ENCODE measurements around the gene CPTP.

The CPTP gene

GRCh38 chr1:1317420-1317819 is 7.2 kb upstream of the CPTP start:
- Mint-ChIP-seq H3K36me3 (ENCODE audit: low read depth) (peaks cover 84% of the 10 kb centered on the region), H3K27ac (peak overlapping the region; percentile 1)

GRCh38 chr1:1318131-1318652 is 6.4 kb upstream of the CPTP start:
- Mint-ChIP-seq H3K4me1 (ENCODE audit: low read depth) (peaks cover 23% of the 10 kb centered on the region), H3K36me3 (ENCODE audit: low read depth) (peaks cover 79% of the 10 kb centered on the region), H3K4me3 (no peak overlapping the region), H3K9me3 (no peaks in the 10 kb centered on the region), H3K27ac (peak overlapping the region; percentile 52), H3K27me3 (no peaks in the 10 kb centered on the region)
- DNase-seq = no peak

More at GRCh38 chr1:1317420-1317819, 7.2 kb upstream of the CPTP start:
- Mint-ChIP-seq H3K9me3 (no peaks in the 10 kb centered on the region), H3K4me1 (ENCODE audit: low read depth) (peaks cover 17% of the 10 kb centered on the region), H3K27me3 (no peaks in the 10 kb centered on the region), H3K4me3 (no peak overlapping the region)
- no peak for DNase-seq

DNA sequence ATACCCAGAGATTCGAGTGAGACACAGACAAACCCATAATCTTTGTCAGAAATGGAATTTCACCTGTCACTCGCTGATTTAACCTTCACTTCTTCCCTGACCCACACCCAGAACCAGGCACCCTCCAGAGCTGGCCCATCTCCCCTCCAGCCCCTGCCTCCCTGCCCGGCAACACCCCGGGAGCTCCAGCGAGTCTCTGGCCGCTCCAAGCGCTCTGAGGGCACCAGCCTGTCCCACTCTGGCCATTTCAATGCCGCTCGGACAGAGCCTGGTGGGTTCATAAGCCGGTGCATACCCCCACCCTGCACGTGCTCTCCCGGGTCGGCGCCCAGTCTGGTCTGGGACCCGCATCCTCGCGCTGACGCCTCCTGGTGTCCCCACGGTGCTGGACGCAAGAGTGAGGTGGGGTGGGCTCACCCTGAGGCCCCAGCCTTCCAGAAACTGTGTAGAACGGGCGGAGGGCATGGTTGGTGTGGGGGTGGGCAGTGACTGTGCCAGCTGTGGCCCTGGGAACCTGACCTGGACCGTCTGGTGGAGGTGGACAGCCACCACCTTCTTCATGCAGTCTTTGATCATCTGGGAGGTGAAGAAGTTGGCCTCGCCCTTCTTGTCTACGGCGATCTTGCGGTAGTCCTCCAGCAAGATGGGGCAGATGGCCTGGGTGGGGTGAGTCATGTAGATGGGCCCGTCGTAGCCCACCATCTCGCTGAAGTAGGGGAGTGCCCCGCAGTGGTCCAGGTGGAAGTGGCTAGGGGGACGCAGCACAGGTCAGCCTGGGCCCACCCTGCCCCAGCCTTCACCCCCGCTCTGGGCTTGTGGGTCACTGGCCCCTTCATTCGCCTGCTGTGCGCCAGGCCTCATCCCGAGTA is 5.6 kb upstream of the CPTP start:
- Mint-ChIP-seq H3K4me1 (ENCODE audit: low read depth) (peaks cover 28% of the 10 kb centered on the region), H3K27me3 (no peaks in the 10 kb centered on the region)

GRCh38 chr1:1319646-1319941 is 5.0 kb upstream of the CPTP start:
- DNase-seq = no peak
- Mint-ChIP-seq H3K27me3 (no peaks in the 10 kb centered on the region), H3K36me3 (ENCODE audit: low read depth) (peaks cover 71% of the 10 kb centered on the region), H3K4me3 (no peak overlapping the region), H3K9me3 (no peaks in the 10 kb centered on the region), H3K4me1 (ENCODE audit: low read depth) (peaks cover 29% of the 10 kb centered on the region), H3K27ac (peak overlapping the region; percentile 71)

More for the DNA sequence above, 5.6 kb upstream of the CPTP start:
- Mint-ChIP-seq H3K27ac (peak overlapping the region; percentile 71), H3K36me3 (ENCODE audit: low read depth) (peaks cover 75% of the 10 kb centered on the region), H3K9me3 (no peaks in the 10 kb centered on the region), H3K4me3 (no peak overlapping the region)
- DNase-seq = no peak

- Mint-ChIP-seq H3K27ac (peak overlapping the region; percentile 78), H3K36me3 (ENCODE audit: low read depth) (peaks cover 60% of the 10 kb centered on the region), H3K27me3 (no peaks in the 10 kb centered on the region), H3K4me1 (ENCODE audit: low read depth) (peaks cover 36% of the 10 kb centered on the region), H3K4me3 (peak overlapping the region; percentile 25), H3K9me3 (no peaks in the 10 kb centered on the region)
- DNase-seq = no peak
These were observed 3.7 kb upstream of the CPTP start for GRCh38 chr1:1320666-1321448.

GRCh38 chr1:1321477-1321876 is 3.1 kb upstream of the CPTP start:
- Mint-ChIP-seq H3K27me3 (no peaks in the 10 kb centered on the region), H3K9me3 (no peaks in the 10 kb centered on the region), H3K27ac (peak overlapping the region; percentile 78), H3K4me1 (ENCODE audit: low read depth) (peaks cover 41% of the 10 kb centered on the region), H3K4me3 (peak overlapping the region; percentile 25), H3K36me3 (ENCODE audit: low read depth) (peaks cover 55% of the 10 kb centered on the region)
- DNase-seq = no peak

GRCh38 chr1:1322418-1322817 is 2.2 kb upstream of the CPTP start:
- Mint-ChIP-seq H3K4me3 (peak overlapping the region; percentile 82), H3K9me3 (no peaks in the 10 kb centered on the region), H3K36me3 (ENCODE audit: low read depth) (peaks cover 55% of the 10 kb centered on the region), H3K27me3 (no peaks in the 10 kb centered on the region), H3K4me1 (ENCODE audit: low read depth) (peaks cover 45% of the 10 kb centered on the region), H3K27ac (peak overlapping the region; percentile 90)
- no peak for DNase-seq

- Mint-ChIP-seq H3K9me3 (no peaks in the 10 kb centered on the region), H3K4me3 (peak overlapping the region; percentile 82), H3K27me3 (no peaks in the 10 kb centered on the region), H3K36me3 (ENCODE audit: low read depth) (peaks cover 55% of the 10 kb centered on the region), H3K4me1 (ENCODE audit: low read depth) (peaks cover 45% of the 10 kb centered on the region), H3K27ac (peak overlapping the region; percentile 90)
- DNase-seq = no peak
These were observed 1.6 kb upstream of the CPTP start for GRCh38 chr1:1322952-1323351.

DNA sequence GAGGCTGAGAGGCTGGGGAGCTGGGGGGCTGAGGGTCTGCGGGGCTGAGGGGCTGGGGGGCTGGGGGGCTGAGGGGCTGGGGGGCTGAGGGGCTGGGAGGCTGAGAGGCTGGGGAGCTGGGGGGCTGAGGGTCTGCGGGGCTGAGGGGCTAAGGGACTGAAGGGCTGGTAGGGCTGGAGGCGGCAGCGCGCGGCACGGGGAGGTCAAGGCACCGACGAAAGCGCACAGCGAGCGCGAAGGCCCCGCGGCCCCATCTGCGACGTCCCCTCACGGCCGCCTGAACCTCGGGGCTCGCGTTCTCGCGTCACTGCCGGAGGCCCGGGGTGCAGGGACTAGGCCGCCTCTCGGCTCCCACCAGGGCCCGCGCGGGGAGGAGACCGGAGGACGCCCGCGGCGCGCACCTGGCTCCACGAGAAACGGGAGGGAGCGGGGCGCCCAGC is 498 bp upstream of the CPTP start:
- DNase-seq = no peak
- Mint-ChIP-seq H3K27ac (no peak overlapping the region), H3K9me3 (no peaks in the 10 kb centered on the region), H3K27me3 (no peaks in the 10 kb centered on the region), H3K4me1 (ENCODE audit: low read depth) (peaks cover 45% of the 10 kb centered on the region), H3K36me3 (ENCODE audit: low read depth) (peaks cover 44% of the 10 kb centered on the region), H3K4me3 (peak overlapping the region; percentile 83)

GRCh38 chr1:1325288-1326074 is 879 bp downstream of the CPTP start:
- H3K36me3 Mint-ChIP-seq (ENCODE audit: low read depth) = peaks cover 31% of the 10 kb centered on the region
- H3K4me3 Mint-ChIP-seq = peak overlapping the region; percentile 83
- H3K9me3 Mint-ChIP-seq = no peaks in the 10 kb centered on the region
- H3K27ac Mint-ChIP-seq = peak overlapping the region; percentile 81
- peaks cover 42% of the 10 kb centered on the region for H3K4me1 Mint-ChIP-seq (ENCODE audit: low read depth)
- no peak for DNase-seq
- no peaks in the 10 kb centered on the region for H3K27me3 Mint-ChIP-seq

DNA sequence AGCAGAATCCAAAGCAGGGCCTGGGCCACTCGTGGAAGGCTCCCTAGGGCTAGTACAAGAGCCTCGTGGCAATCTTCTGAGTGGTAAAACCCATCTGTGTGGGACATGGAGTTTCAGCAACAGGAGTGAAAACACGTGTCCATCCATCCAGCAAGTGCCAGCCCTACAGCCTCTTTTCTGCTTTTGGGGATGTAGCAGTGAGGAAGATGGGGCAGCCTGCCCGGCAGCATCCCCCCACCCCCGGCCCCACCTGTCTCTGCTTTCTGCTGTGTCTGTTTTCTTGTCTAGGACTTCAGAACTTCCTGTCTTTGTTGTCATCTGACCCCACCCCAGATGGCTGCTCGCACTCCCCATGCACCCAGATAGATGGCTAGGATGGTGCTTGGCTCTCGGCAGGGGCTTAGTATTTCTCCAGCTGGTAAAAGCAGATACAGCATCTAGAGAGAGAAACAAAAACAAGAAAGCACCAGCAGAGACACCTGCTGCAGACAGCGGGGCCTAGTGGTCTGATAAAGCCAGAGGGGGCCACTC is 1.5 kb downstream of the CPTP start:
- peaks cover 39% of the 10 kb centered on the region for H3K4me1 Mint-ChIP-seq (ENCODE audit: low read depth)

DNA sequence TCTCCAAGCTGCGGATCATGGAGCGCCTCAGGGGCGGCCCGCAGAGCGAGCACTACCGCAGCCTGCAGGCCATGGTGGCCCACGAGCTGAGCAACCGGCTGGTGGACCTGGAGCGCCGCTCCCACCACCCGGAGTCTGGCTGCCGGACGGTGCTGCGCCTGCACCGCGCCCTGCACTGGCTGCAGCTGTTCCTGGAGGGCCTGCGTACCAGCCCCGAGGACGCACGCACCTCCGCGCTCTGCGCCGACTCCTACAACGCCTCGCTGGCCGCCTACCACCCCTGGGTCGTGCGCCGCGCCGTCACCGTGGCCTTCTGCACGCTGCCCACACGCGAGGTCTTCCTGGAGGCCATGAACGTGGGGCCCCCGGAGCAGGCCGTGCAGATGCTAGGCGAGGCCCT is 2.7 kb downstream of the CPTP start:
- Mint-ChIP-seq H3K4me3 (no peak overlapping the region), H3K9me3 (no peaks in the 10 kb centered on the region), H3K27me3 (no peaks in the 10 kb centered on the region)

More for the DNA sequence above, 1.5 kb downstream of the CPTP start:
- no peak for DNase-seq
- Mint-ChIP-seq H3K4me3 (peak overlapping the region; percentile 83), H3K9me3 (no peaks in the 10 kb centered on the region), H3K36me3 (ENCODE audit: low read depth) (peaks cover 27% of the 10 kb centered on the region), H3K27ac (peak overlapping the region; percentile 81), H3K27me3 (no peaks in the 10 kb centered on the region)

DNA sequence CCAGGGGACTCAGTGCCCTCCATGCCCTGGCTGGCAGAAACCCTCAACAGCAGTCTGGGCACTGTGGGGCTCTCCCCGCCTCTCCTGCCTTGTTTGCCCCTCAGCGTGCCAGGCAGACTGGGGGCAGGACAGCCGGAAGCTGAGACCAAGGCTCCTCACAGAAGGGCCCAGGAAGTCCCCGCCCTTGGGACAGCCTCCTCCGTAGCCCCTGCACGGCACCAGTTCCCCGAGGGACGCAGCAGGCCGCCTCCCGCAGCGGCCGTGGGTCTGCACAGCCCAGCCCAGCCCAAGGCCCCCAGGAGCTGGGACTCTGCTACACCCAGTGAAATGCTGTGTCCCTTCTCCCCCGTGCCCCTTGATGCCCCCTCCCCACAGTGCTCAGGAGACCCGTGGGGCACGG is 3.7 kb downstream of the CPTP start:
- Mint-ChIP-seq H3K27ac (no peak overlapping the region), H3K9me3 (no peaks in the 10 kb centered on the region), H3K36me3 (ENCODE audit: low read depth) (peaks cover 14% of the 10 kb centered on the region), H3K27me3 (no peaks in the 10 kb centered on the region), H3K4me1 (ENCODE audit: low read depth) (peaks cover 21% of the 10 kb centered on the region), H3K4me3 (no peak overlapping the region)
- DNase-seq = no peak

More for the DNA sequence above, 2.7 kb downstream of the CPTP start:
- Mint-ChIP-seq H3K27ac (no peak overlapping the region), H3K36me3 (ENCODE audit: low read depth) (peaks cover 17% of the 10 kb centered on the region), H3K4me1 (ENCODE audit: low read depth) (peaks cover 28% of the 10 kb centered on the region)
- no peak for DNase-seq

Data from activated T-cell treated with anti-CD3 and anti-CD28 coated beads, Interleukin-2, amount 50 U/mL, for 24 hours (primary cell).